ENCODE results near the gene THRB. TPM values are rescaled to one million over a fixed set of nuclear protein-coding genes. Genes with fewer than 3 reads are reported as not detected.

Gene THRB
- total and polyA plus RNA-seq, 9 of the 15 experiments (the other 6 are each of a cell fraction or from before 2014, with no cell fraction given) = 1.7 to 14.9 (median 6.9) TPM

DNA sequence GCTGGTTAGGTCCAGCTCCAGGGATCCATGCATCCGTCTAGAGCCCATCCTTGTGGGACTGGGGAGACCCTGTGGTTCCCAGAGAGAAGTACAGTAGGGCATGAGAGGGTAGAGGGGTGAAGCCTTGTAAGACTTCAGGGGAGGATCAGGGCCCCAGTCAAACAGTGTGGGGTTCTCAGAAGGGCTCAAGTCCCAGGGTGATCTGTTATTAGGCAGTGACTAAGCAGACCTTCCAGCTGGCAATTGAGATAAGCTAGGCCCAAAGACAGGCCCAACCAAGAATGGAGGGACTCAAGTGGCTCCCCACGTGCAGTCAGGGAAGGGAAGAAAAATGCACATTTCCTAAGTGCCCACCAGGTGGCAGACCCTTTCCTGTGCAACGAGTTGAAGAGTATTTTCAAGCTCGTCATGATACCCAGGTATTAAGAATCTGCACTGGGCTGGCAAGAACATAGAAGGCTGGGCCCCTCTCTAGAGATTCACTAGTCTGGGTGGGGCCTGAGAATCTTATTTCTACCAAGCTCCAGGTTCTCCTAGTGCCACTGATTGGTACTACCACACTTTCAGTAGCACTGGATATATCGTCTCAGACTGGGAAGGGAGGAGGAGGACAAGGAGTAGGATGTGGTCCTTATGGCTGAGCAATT is 308.8 kb downstream of the THRB start (continued):
- TF ChIP-seq NR2C1 (IDR thresholded peaks at IDR 0.05) = no peak
- TF ChIP-seq NR2C1 (tag; IDR thresholded peaks at IDR 0.05) = no peak
- TF ChIP-seq KDM2B (CRISPR knock-in tag; IDR thresholded peaks at IDR 0.05) = no peak
- TF ChIP-seq, protein P1, sequence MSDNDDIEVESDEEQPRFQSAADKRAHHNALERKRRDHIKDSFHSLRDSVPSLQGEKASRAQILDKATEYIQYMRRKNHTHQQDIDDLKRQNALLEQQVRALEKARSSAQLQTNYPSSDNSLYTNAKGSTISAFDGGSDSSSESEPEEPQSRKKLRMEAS (CRISPR knock-in tag; IDR thresholded peaks at IDR 0.05) = peak; percentile 90
- TF ChIP-seq NCOR1 (IDR thresholded peaks at IDR 0.05) = peak; percentile 86
- TF ChIP-seq CHD2 (IDR thresholded peaks at IDR 0.05; ENCODE audit: low read depth, low read length) = no peak
- TF ChIP-seq ASH1L (IDR thresholded peaks at IDR 0.05; ENCODE audit: borderline replicate concordance, low read depth, partially characterized antibody) = no peak
- no peak for TF ChIP-seq CREBBP (IDR thresholded peaks at IDR 0.05; ENCODE audit: low read depth, low read length)
- TF ChIP-seq ZMIZ1 (IDR thresholded peaks at IDR 0.05; ENCODE audit: low read depth in 2 of 2, low read length in 2 of 2) = peak in 1 of 2 experiments; percentile 78; a peak in 2 of 4 replicates
- no peak for TF ChIP-seq TCF7L2 (IDR thresholded peaks at IDR 0.05; ENCODE audit: low read depth, low read length)
- no peak for TF ChIP-seq POLR2G (IDR thresholded peaks at IDR 0.05; ENCODE audit: low read depth, low read length)
- TF ChIP-seq MXD1 (CRISPR knock-in tag; IDR thresholded peaks at IDR 0.05; ENCODE audit: borderline replicate concordance, poor library complexity, severe bottlenecking) = no peak
- no peak for TF ChIP-seq TCFL5 (CRISPR knock-in tag; conservative IDR thresholded peaks at IDR 0.05)
- TF ChIP-seq, protein P2, sequence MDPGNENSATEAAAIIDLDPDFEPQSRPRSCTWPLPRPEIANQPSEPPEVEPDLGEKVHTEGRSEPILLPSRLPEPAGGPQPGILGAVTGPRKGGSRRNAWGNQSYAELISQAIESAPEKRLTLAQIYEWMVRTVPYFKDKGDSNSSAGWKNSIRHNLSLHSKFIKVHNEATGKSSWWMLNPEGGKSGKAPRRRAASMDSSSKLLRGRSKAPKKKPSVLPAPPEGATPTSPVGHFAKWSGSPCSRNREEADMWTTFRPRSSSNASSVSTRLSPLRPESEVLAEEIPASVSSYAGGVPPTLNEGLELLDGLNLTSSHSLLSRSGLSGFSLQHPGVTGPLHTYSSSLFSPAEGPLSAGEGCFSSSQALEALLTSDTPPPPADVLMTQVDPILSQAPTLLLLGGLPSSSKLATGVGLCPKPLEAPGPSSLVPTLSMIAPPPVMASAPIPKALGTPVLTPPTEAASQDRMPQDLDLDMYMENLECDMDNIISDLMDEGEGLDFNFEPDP (CRISPR knock-in tag; IDR thresholded peaks at IDR 0.05) = no peak
- no peak for TF ChIP-seq TAF15 (IDR thresholded peaks at IDR 0.05; ENCODE audit: low read depth, low read length)
- no peak for TF ChIP-seq ZNF23 (CRISPR knock-in tag; IDR thresholded peaks at IDR 0.05)
- TF ChIP-seq, protein P3, sequence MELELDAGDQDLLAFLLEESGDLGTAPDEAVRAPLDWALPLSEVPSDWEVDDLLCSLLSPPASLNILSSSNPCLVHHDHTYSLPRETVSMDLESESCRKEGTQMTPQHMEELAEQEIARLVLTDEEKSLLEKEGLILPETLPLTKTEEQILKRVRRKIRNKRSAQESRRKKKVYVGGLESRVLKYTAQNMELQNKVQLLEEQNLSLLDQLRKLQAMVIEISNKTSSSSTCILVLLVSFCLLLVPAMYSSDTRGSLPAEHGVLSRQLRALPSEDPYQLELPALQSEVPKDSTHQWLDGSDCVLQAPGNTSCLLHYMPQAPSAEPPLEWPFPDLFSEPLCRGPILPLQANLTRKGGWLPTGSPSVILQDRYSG (tag; conservative IDR thresholded peaks at IDR 0.05; ENCODE audit: low read depth) = no peak
- TF ChIP-seq ZNF696 (CRISPR knock-in tag; conservative IDR thresholded peaks at IDR 0.05) = no peak
- TF ChIP-seq NFIC (IDR thresholded peaks at IDR 0.05) = peak; percentile 55; the same call in 1 of the 2 replicates
- TF ChIP-seq POLR2AphosphoS2 (IDR thresholded peaks at IDR 0.05; ENCODE audit: low read length) = no peak

All from K562 (cell line).